ENCODE results near the gene NSD1.

- TF ChIP-seq POLR2AphosphoS2 (IDR thresholded peaks at IDR 0.05; ENCODE audit: low read length) (no peak), MCM2 (IDR thresholded peaks at IDR 0.05; ENCODE audit: low read depth) (no peak), CXXC5 (CRISPR knock-in tag; IDR thresholded peaks at IDR 0.05) (no peak), USF2 (CRISPR knock-in tag; IDR thresholded peaks at IDR 0.05) (no peak), KAT7 (CRISPR knock-in tag; IDR thresholded peaks at IDR 0.05; ENCODE audit: borderline replicate concordance) (no peak), HCFC1 (IDR thresholded peaks at IDR 0.05; ENCODE audit: low read depth, low read length) (no peak), CTCF (IDR thresholded peaks at IDR 0.05 in 2 of 3, conservative IDR thresholded peaks at IDR 0.05 in 1 of 3; ENCODE audit: insufficient read depth in 2 of 3, low read depth in 1 of 3, low read length in 3 of 3) (no peak), TCF15 (CRISPR knock-in tag; IDR thresholded peaks at IDR 0.05) (no peak), IRF2 (CRISPR knock-in tag; IDR thresholded peaks at IDR 0.05) (no peak), ZNF274 (IDR thresholded peaks at IDR 0.05; ENCODE audit: borderline replicate concordance, low read depth, low read length) (no peak), NFYB (IDR thresholded peaks at IDR 0.05; ENCODE audit: extremely low read depth, insufficient read length) (no peak)
Observed at GRCh38 chr5:177344891-177345290, 211.3 kb downstream of the NSD1 start.

Data from K562 (cell line).